HFF-Myc (cell line): ENCODE results near the gene ATP10A.
"Not testable (repeated sequence)": the region's sequence is repeated elsewhere in the genome, so short reads cannot be mapped to it uniquely, and the experiment has no call there.

Experiments used
- DNase-seq: peaks from one replicate; pipeline ENCODE4 v3.0.0-alpha.2; 2011; ENCODE audit warnings: low read depth; ENCODE audit errors: extremely low read depth
- H3K4me3 ChIP-seq: replicated peaks from 2 replicates; pipeline ENCODE4 v1.5.1; 2011; ENCODE audit warnings: low read depth, mild to moderate bottlenecking, control low read depth, low read length
- TF ChIP-seq, protein P1 (sequence below): IDR thresholded peaks from 2 replicates; pipeline ENCODE4 v1.5.1; 2012; ENCODE audit warnings: mild to moderate bottlenecking, low read depth, low read length, control low read depth; ENCODE audit errors: missing control alignments

Gene ATP10A

DNA sequence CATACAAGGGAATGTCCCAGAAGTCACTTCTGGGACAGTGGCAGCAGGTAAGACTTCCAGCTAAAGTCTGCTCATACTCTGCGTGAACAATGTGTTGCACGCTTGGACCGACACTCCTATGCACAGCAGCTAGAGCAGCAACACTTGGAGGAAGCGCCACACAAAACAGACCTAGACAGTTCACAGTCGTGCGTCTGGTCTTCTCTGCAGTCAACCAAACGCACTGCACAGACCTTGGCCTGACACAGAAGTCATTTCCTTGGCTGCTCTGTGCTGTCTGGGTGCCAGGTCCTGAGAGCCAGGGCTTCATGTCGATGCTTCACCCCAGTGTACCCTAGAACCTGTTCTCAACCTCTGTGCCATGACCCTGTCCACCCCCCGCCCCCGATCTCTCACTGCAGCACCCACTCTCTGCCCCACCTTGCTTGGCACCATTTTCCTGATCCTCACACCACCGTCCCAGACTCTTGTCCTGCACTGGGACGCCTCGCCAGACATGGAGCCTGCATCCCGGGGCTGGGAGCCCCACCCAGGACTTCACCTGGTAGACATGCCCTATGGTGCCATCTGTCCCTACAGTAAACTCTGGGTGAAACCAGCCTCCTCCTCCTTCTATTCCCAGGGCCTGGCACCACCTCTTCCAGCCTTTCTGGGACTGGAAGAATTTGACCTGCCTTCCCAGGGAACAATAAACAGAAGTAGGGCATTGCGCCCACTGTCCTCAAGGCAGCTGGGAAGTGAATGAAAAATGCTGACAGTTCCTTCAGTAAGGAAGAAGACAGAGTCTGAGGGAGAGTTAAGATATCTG is 3.1 kb downstream of the ATP10A start:
- TF ChIP-seq, protein P1, sequence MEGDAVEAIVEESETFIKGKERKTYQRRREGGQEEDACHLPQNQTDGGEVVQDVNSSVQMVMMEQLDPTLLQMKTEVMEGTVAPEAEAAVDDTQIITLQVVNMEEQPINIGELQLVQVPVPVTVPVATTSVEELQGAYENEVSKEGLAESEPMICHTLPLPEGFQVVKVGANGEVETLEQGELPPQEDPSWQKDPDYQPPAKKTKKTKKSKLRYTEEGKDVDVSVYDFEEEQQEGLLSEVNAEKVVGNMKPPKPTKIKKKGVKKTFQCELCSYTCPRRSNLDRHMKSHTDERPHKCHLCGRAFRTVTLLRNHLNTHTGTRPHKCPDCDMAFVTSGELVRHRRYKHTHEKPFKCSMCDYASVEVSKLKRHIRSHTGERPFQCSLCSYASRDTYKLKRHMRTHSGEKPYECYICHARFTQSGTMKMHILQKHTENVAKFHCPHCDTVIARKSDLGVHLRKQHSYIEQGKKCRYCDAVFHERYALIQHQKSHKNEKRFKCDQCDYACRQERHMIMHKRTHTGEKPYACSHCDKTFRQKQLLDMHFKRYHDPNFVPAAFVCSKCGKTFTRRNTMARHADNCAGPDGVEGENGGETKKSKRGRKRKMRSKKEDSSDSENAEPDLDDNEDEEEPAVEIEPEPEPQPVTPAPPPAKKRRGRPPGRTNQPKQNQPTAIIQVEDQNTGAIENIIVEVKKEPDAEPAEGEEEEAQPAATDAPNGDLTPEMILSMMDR: no peak
- no peak for DNase-seq
- H3K4me3 ChIP-seq: no peak overlapping the region

DNA sequence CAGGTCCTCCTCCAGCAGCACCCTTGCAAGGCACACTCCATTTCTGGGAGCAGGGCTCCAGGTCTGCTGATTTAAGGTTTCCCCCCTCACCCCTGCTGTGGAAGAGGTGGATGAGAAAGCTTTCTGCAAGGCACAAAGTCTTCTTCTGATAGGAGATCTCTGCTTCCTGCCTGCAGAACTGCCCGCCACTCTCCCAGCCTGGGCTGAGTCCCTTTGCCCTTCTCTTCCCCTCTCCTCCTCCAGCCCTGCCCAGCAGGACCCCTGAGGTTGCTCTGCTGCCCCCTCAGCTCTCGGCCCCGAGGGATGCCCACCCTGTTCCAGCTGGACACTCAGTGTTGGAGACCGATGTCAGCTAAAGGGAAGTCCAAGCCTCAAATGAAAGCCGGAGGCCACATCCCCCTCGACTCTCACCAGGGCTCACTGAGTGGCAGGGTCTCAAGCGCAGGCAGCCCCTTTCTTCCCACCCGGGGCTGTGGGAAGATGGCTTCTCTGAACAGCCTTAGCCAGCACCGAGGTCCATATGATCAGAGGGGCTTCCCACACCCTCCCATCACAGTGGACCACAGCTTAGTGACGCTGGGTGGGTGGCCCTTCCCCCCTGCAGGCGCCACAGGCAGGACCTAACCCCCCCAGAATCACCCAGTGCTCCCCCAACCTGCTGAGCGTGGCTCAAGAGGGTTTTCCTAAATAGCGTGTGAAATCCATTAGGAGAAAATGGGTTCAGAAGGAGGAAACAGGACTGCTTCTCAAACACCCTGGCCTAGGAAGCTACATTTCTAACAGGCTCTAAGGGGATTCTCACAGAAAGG is 4.0 kb downstream of the ATP10A start:
- H3K4me3 ChIP-seq: no peak overlapping the region
- no peak for DNase-seq
- TF ChIP-seq, protein P1: no peak

DNA sequence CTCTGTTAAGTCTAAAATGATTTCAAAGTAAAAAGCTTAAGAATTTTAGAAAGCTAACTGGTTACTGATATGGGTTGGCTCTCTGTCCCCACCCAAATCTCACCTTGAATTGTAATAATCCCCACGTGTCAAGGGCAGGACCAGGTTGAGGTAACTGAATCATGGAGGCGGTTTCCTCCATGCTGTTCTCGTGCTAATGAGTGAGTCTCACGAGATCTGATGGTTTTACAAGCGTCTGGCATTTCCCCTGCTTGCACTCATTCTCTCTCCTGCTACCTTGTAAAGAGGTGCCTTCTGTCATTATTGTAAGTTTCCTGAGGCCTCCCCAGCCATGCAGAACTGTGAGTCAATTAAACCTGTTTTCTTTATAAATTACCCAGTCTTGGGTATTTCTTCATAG is 7.1 kb downstream of the ATP10A start:
- DNase-seq, H3K4me3 ChIP-seq: not testable (repeated sequence)

DNA sequence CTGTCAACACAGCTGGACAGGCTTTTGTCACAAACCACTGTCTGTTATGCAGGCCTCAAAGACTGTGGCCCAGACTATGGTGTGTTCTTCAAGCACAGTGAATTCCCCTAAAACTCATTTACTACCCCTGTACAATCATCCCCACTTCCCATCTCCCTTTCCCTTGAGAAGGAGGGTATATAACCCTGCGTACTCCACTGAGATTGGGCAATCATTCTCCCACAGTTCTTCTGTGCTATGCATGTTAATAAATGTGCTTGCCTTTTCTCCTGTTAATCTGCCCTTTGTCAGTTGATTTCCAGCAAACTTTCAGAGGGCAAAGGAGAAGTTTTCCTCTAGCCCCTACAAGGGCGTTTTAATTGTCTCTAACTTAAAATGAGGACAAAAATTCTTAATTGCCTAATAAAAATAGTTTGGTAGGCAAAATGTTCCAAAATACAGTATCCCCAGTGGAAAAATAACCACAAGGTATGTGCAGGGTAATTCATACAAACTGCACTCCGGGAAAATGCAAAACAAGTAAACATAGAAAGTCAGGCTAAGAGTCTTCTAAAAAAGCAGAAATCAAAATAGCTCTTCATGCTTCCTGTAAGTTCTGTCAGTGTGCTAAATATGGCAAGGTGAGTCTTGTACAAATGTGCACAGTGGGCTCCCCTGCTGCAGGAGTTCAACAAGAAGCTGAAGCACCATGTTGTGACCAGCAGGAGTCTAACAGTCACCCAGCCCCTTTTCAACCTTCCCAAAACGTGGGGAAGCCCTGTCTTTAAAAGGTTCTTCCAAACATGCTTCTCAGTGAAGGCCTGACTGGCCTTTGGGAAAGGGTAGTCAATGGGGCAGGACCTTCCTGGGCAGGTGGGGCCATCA is 10.2 kb downstream of the ATP10A start:
- TF ChIP-seq, protein P1: no peak
- DNase-seq: no peak
- no peak overlapping the region for H3K4me3 ChIP-seq

DNA sequence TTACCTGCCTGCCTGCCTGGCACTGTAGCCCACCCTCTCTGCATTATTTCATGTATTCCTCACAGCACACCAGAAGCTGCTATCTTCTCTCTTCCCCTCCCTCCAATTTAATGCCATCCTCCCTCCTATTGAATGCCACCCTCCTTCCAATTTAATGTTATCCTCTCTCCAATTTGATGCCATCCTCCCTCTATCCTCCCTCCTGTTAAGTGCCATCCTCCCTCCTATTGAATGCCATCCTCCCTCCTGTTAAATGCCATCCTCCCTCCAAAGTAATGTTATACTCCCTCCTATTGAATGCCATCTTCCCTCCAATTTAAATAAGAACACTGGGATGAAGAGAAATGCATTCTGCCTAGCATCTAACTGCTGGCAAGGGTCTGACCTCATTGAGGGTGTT is 11.1 kb downstream of the ATP10A start:
- H3K4me3 ChIP-seq: no peak overlapping the region
- TF ChIP-seq, protein P1: no peak
- no peak for DNase-seq

DNA sequence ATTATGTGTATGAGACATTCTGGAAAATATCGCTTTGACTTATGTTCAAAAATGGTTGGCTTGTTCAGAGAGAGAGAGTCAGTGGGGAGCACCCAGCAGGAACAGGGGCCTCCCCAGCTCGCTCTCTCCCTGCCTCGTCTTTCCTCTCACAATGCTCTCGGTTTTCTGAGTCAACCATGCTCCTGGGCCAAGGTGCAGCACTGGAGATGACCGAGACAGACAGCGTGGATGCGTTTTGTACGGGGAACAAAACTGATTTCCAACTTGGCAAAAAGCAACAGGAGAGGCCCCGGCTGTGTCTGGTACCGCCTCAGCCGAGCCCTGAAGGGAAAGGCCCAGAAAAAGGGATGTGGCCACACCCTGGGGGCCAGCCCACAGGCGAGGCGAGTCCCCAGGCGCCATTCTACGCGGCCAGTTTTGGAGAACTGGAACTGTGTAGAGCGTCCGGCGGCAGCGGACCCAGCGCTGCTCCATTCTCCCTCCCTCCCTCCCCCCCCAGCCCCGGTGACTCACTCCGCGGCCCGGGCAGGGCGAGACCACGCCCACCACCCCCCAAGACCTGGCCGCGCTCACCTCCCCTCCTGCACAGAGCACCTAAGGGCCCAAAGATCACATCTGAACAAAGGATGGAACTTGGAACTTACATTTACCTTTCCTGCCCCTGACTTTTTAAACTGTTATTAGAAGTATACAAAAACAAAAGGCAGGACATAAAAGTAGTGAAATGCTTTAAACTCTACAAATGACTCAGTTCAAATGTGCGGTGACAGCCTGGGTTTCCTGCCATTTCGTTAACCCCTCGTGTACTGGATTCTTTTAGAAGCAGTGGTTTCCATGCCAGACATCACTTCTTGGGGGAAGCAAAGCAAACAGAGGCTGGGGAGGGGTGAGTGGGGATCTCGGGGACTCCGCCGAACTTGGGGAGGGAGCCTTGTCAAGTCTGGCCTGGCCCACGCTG is 12.7 kb downstream of the ATP10A start:
- TF ChIP-seq, protein P1: no peak
- peak; percentile 35 for DNase-seq
- H3K4me3 ChIP-seq: peak overlapping the region; percentile 48
